Stimulated activated CD8-positive, alpha-beta memory T cell treated with anti-CD3 and anti-CD28 coated beads, Interleukin-7, amount 100 ng/mL, for 1 hour (primary cell): ENCODE data around the gene SLC30A3.
A peak's percentile ranks its signal among the peaks of the same experiment; 100 is the strongest.

Experiments used
- DNase-seq, 2 donors: peaks; one replicate each; pipeline ENCODE4 v3.0.0-alpha.2; 2020; ENCODE audit warnings: low read depth in 2 of 2

Gene SLC30A3

DNA sequence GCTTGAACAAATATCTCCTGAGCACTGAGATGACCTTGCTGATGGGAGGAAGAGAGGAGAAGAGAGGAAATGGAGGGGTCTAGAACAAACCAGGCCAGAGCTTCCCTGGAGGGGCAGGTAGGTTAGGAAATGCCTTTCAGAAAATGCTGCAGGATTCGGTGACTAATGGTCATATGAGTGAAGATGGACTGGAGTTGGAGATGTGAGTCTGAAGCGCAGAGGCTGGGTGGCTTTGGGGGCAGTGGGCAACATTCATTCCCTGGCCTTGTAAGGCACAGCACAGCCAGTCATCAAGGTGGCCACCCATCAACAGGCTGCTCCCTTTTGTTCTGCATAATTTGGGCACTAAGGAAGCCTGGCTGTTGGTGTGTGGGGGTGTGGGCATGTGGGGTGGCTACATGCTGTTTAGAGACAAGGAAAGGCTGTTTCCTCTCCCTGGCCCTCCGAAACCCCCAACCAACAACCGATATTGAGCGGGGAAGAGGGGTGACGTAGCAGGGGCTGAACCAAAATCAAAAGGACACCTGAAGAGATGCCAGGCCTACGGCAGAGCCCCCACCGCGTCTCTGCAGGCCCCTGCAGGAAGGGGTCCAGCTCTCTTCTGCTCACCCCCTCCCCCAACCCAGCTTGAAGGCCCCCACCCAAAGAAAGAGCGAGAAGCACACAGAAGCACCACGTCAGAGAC lies 1.5 kb downstream of the SLC30A3 start:
- DNase-seq: no peak

DNA sequence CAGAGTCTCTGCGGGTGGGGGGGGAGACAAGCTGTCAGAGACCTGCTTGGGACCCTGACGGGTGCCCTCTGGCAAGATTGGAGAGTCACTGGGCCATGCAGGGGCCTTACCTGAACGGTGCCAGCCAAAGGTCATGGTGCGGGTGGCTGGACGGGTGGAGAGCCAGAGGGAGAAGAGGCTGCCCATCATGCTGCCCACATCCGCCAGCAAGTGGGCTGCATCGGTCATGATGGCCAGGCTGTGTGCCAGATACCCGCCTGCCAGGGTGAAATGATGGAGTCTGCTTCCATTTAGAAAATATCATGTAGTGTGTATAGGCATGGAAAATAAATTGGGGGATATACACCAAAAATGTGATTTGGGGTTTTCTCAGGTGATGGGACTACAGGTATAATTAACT lies 4.8 kb downstream of the SLC30A3 start:
- DNase-seq: no peak

DNA sequence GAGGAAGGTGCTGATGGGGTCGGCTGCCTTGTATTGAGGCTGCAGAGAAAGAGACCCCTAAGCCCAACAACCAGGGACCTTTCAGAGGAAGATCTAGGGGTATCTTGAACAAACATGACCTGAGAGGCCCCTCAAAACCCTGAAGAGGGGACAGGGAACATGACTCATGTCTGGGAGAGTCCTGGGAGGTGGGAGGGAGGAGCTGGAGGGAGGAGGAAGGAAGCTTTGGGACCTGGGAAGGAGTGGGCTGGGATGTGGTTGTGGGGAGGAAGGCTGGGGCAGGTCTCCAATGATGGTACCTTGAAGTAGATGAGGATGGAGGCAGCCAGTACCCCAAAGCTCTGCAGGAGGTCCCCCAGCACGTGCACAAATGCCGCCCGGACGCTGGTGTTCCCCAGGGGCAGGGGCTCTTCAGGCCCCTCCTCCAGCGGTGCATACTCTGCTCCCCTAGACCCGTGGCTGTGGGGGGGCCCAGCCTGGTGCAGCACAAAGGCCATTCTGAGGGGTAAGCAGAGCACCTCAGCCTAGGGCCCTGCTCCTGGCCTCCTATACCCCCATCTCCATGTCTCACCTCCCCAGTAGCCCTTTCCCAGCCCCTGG lies 5.9 kb downstream of the SLC30A3 start:
- DNase-seq: no peak

DNA sequence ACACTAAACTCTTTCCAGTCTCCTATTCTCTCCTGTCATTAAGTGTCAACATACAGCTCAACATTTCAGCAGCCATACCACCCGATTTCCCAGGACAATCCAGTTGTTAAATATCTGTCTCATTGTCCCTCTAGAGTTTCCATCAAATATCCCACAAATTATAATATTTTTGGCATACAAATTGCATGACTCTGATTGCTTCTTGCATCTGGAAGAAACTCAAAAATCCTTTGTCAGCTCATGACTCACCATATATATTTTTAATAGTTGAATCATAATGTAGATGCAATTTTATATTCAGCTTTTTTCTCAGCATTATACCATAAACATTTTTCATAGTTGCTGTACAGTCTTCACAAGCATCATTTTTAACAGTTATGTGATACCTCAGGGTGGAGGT lies 7.2 kb downstream of the SLC30A3 start:
- no peak for DNase-seq

DNA sequence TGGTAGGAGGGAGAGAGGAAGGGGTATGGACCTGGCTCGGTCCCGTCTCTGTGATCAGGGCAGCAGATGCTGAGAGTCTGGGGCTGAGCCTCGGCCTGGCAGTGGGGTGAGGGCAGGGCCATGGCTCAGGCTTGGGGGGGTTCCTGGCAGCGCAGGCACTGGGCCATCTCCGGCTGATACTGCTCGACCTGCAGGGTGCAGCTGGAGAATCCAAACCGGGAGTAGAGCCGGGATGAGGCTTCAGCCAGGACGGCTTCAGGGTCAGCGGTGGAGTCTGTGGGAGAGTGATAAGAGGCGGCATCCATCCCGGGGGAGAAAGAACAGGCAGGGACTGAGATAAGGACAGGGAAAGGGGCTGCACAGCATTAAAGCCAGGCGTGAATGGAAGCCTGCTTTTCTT lies 7.7 kb downstream of the SLC30A3 start:
- no peak for DNase-seq

DNA sequence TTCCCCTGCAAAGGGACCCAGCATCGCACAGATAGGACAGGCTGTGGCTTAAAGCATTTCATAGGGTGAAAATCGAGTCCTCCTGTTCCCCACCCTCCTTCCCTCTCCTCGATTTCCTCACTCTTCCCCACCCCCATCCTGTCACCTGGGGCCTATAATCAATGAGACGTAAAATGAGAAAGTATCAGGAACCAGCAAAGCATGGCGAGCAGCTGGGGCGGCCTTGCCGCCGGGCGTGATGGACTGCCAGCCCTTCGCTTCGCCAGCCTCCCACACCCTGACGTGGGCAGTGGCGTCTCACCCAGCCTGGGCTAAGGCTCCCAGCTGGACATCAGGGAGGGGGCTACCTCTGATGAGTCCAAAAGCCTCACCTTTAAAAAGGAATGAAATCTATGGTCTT lies 11.1 kb downstream of the SLC30A3 start:
- DNase-seq: no peak

DNA sequence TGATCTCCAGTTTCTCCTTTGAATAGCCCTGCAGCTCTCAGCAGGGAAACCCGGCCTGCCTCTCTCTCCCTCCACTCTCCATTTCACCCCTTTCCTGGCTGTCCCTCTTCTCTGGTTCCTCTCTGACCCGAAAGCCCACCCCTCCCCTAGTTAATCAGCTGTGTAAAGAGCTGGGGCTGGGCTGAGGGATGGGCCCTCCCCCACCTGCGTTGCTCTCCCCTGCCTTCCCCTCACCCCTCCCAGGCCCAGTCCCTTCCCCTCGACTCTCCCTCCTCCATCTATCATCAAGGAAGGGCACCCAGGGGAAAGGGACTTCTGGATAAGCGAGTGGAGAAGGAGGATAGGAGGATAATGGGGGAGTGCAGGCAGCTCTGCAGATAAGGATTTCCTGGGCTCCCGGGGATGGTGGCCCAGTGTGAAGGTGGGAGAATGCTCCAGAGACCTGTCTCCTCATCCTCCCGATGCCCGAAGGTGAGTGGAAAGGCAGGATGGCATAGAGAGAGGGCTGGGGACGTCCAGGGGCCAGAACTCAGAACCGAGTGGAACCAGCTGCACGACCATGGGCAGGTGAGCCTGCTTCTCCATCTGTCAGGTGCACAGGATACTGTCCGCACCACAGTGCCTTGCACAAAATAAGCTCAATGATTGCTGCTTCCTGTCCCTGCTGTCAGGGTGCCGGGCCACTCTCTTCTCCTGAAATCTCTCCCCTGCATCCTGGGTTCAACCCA lies 12.0 kb downstream of the SLC30A3 start:
- no peak for DNase-seq

DNA sequence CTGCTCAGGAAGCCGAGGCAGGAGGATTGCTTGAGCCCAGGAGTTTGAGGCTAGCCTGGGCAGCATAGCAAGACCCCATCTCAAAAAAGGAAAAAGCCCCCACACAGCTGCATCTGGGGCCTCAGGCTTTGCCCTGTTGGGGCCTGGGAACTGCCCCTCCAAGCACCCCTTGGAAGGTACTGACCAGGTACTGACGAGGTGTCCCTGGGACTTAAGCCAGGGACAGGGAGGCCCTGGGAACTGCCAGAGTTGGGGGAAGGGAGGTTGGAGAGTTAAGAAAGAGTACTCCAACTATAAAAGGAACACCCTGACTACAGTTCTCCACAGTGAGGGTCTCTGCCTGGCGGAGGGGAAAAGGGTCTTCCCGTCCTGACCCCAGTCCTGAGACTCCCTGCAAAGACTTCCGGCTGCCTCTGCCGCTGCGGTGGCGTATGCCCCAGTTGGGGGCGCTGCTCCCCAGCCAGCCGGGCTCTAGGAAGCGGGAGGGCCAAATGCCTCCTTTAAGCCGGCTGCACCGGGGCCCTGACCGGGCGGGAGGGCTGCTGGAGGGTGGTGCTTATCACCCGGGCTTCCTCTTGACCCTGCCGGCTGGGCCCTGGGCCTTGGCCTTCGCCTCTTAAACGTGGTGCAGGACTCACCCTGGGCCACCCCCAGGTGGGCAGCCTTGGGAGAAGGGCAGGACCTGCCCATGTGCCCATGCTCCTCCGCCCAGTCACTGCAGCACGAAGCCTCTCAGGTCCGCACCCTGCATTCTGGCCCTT lies 12.8 kb downstream of the SLC30A3 start:
- DNase-seq: peak in 1 of 2 donors; percentile 8

DNA sequence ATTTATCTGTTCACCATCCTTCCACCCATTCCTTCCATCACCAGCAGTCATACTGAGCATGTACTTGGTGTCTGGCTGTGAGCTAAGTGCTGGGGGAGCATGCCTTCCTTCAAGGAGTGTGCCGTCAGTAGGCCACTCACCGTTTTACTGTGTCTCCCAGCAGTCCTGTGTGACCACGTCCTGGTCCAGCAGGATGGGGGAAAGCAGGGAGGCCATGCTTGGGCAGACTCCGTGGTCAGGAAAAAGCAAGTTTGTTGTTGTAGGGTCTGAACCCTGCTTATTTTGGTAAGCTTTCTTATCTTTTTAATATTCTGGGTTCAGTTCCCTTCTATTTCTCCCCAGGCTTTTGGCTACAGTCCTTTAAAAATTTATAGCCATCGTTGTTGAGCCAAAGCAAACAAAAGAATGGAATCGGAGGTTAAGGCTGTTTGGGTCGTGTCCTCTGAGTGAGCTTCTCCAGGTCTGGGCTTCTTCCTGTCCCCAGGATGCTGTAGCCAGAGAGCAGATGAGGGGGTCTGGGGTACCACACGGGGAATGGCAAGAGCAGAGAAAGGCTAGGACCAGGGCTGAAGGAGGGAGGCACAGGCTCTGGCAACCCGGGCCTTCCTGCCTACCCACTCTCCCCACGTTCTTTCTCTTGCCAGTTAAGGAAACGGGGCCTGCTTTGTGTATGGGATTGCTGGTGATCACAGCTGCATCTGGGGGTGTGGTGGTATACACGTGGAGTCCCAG lies 13.5 kb downstream of the SLC30A3 start:
- DNase-seq: no peak

DNA sequence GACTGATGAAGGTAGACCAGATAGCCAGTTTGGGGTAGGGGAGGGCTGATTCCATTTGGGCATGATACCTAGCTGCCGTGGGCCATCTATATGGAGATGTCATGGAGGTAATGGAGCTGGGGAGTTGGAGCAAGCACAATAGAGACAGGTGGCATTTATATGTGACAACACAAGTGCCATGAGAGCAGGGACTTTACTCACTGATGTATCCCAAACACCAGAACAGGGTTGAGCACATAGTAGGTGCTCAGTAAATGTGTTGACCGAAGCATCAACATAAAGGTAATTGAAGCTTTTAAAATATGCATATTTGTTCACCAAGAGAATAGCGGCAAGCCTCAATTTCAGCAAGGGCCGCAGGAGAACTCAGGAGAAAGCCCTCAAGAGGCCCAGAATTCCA lies 15.0 kb downstream of the SLC30A3 start:
- DNase-seq: no peak

DNA sequence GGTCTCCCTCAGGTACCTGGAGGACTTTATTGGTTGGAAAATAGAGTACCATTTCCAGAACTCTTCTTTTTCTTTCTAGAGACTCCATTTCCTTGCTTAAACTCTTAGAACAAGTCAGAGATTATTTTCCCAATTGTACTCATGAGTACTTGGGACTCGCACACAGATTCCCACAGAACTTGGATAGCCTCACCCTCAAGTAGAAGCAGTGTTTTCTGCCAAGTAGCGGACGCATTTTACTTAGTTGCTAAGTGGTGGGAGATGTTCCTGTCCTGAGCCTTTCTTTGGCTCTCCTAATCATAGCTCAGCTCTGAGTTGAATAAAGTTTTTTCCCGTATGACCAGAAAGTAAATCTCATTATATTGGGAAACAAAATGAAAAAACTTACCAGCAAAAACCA lies 17.2 kb downstream of the SLC30A3 start:
- no peak for DNase-seq

DNA sequence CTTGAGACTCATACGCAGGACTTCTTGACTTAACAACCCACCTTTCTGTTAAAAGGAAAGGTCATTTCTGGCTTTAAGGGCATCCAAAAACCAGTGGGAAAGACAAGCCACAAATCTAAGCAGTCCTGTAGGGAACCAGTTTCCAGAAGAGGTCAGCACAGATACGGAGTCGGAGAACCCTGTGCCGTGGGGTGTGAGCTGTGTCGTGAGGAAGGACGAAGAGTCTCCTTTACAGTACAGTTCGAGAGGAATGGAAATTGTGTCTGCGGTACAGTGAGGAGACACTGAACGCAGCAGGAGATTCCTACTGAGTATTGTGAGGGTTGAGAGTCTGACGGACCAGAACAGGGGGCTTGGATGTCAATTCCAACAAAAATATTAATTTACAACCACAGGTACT lies 17.7 kb downstream of the SLC30A3 start:
- DNase-seq: no peak

DNA sequence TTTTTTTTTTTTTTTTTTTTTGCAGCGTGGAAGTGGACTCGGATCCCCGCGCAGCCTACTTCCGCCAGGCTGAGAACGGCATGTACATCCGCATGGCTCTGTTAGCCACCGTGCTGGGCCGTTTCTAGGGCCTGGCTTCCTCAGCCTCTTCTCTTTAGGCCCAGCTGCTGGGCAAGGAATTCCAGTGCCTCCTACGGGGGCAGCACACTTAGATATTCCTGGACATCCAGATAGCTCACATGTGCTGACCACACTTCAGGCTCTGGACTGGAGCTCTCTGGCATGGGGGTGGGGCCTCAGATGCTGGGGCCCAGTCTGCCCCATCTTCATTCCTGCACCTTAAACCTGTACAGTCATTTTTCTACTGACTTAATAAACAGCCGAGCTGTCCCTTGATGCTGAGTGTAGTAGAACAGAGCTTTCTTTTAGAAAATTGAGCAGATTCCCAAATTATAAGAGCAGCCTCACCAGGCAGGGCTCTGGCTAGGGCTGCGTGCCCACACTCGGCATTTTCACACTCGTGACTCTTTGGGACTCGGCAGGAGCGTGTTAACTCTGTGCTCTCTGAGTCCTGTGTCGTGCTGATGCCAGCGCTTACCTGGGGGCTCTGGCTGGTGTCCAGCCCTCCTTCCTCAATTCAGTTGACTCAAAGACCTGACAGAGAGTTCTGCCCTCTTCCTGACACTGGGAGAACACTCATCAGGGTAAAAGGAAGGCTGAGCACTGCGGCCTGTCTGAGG lies 19.3 kb downstream of the SLC30A3 start:
- DNase-seq: no peak

DNA sequence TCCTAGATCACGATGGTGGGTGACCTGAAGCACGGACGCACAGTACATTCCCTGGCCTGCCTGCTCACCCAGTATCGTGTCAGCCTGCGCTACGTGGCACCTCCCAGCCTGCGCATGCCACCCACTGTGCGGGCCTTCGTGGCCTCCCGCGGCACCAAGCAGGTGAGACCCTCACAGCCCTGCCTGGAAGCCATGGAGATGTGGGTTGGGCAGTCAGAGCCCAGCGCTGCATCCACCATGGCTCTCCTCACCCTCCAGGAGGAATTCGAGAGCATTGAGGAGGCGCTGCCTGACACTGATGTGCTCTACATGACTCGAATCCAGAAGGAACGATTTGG lies 20.3 kb downstream of the SLC30A3 start:
- DNase-seq: no peak

DNA sequence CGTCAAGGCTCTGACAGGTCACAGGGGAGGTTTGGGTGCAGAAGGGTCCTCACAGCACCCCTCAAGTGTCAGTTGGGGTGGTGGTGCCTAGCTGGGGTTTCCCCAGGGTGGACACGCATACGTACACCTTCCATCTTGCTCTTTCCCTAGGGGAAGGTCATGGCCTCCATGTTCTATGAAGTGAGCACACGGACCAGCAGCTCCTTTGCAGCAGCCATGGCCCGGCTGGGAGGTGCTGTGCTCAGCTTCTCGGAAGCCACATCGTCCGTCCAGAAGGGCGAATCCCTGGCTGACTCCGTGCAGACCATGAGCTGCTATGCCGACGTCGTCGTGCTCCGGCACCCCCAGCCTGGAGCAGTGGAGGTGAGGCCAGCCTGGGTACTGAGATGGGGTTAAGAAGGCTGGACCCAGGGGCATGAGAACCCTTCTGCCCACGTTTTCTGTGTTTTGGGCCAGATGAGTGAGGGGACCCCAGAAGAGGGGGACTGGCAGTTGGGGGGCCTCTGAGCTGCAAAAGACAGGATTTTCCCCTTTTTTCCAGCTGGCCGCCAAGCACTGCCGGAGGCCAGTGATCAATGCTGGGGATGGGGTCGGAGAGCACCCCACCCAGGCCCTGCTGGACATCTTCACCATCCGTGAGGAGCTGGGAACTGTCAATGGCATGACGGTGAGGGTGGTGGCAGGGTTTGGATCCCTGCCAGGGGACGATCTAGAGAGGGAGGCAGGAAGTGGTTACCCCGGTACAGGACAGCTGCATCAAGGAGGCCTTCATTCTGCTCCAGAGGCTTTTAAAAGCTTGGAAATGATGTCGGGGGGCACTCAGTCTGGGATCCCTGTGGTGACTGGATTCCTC lies 20.9 kb downstream of the SLC30A3 start:
- no peak for DNase-seq

DNA sequence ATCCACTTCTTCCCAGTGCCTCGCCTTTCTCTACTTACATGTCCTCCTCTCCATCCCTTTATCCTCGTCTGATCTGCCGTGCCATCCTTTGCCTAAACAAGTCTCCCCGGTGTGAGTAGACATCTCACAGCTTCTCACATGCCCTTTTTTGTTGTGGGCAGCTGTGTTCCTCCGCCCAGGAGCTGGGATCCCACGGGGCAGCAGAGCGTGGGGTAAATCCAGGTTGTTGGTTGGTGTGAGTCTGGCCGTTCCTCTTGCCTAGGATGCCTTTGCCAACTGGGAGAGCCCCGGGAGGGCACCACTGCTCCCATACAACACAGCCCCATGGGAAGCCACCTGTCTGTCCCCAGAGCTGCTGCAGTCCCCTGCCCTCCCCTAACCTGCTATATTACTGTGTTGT lies 22.4 kb downstream of the SLC30A3 start:
- DNase-seq: no peak

DNA sequence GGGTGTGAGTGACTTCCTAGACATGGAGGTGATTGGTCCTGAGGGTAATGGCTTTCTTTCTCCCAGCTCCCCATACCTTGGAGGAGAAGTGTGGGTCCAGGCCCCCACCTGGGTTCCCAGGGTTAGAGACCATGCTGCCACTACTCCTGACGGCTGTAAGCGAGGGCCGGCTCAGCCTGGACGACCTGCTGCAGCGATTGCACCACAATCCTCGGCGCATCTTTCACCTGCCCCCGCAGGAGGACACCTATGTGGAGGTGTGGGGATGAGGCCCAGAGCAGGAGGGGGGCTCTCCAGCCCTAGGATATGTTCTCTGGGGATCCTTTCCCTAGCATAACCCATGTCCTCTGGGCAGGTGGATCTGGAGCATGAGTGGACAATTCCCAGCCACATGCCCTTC lies 23.9 kb downstream of the SLC30A3 start:
- DNase-seq: no peak

DNA sequence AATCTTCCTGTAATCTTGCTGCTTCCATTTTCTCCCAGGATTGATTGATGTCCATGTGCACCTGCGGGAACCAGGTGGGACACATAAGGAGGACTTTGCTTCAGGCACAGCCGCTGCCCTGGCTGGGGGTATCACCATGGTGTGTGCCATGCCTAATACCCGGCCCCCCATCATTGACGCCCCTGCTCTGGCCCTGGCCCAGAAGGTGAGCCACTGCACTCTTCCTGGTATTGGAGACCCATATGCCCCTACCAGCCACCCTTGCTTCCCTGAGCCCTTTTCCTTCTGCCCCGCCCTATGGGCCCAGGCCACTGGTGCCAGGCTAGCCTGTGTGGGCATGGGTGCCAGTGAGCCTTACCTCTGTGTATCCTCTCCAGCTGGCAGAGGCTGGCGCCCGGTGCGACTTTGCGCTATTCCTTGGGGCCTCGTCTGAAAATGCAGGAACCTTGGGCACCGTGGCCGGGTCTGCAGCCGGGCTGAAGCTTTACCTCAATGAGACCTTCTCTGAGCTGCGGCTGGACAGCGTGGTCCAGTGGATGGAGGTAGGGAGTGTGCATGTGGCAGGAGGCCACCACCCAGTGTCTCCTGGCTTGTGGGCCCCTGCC lies 25.4 kb downstream of the SLC30A3 start:
- DNase-seq: no peak

DNA sequence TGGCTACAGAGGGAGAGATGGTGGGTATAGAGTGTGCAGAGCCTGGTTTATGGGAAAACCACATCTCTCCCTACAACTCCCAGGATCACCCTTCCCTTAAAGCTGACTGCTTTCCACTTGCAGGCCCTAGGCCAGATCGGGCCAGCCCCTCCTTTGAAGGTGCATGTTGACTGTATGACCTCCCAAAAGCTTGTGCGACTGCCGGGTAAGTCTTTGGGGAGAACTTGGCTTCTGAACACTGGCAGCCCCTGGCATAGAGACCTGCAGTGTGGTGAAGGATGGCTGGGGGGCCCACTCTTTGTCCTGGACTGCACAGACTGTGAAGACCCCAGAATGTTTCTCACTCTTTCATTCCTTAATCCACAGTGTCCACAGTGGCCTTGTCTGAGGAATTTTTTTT lies 26.2 kb downstream of the SLC30A3 start:
- DNase-seq: no peak

DNA sequence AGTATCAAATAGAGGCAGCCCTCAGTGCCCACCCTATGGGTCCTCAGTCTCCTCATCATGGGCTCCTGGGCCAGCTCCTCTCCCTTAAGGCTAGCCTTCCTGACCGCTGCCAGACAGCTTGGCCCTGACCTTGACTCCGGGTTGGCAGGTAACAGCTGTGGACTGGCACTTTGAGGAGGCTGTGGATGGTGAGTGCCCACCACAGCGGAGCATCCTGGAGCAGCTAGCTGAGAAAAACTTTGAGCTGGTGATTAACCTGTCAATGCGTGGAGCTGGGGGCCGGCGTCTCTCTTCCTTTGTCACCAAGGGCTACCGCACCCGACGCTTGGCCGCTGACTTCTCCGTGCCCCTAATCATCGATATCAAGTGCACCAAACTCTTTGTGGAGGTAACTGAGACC lies 26.7 kb downstream of the SLC30A3 start:
- DNase-seq: no peak
